Stimulated activated CD4-positive, alpha-beta T cell treated with anti-CD3 and anti-CD28 coated beads, Interleukin-2, amount 100 ng/mL, for 4 hours (primary cell): ENCODE measurements around the gene SOBP.

Experiments
- DNase-seq: peaks from one replicate; pipeline ENCODE4 v3.0.0-alpha.2; 2020; ENCODE audit warnings: low read depth

The SOBP gene

DNA sequence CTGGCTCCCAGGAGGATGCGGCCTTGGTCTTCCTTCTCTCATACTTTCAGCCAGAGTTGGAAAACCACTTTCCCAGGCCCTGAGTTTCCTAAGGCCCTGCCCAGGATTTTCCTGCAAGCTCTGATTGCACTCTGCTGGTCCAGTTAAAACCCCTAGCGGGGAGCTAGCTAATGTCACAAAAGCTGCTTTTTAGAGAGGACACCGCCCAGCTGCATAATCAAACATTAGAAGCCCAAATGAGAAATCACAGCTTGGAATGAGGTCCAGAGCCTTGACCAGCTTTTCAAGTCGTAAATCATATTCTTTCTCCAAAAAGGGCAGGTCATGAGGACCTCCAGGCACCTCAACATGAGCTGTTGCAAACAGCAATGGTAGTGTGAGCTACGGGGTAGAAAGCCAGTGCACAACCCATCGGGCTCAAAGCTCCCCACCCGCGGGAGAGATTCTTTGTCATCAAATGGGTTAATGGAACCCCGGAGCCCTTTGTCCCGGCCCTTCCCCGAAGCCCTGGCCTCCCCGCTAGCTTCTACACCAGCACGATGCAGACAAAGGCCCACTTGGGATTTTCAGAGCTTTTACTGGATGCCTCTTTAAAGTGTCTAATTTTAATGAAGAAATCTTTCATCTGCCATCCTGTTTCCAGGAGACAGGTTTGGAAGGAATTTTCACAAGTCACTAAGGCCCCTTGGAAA, 200.2 kb downstream of the SOBP start:
- no peak for DNase-seq

DNA sequence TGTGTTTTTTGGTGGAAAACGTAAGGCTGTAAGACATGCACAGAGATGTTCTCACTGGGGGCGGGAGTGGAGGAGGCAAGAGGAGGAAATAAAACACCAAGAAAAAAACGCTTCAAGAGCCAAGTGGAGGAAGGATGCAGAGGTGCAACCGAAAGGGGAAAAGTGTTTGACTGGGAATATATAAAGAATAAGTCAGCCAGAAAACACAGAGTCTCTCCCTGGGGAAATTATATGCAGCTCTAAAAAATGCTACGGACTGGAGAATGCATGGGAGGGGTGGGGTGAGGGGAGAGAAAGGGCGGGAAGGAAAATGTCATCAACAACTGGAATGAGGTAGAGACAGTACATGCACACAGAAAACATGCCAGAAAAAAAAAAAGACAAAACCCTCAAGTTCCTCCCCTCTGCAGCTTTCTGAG, 200.7 kb downstream of the SOBP start:
- DNase-seq = no peak

DNA sequence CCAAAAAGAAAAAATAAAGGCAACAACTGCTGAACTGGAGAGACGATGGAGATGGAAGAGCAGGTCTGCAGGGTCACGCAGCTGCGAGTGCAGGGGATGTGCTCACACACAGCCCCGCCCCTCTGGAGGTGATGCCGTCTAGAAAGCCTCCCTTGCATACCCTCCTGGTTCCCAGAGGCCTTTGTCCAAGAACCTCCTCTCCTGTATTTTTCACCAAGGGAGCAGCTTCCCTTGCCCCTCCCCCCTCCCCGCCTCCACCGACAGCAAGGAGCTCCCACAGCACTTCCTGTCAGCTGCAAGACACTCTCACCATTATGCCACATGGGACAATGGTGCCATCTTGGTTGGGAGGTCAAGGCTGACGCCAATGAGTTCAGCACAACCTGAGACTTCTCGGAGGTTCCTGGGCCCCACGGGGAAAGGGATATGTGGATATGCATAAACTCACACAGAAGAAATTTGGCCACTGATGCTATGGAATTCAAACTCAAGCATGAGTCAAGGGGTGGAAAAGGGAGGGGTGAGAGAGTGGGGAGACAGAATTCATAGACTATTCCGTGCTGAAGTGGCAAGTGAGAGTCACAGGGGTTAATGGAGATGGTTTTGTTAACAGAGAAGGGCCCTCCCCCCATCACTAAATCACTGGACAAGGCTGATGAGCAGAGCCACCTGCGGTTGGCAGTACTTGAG, 201.3 kb downstream of the SOBP start:
- DNase-seq = no peak

DNA sequence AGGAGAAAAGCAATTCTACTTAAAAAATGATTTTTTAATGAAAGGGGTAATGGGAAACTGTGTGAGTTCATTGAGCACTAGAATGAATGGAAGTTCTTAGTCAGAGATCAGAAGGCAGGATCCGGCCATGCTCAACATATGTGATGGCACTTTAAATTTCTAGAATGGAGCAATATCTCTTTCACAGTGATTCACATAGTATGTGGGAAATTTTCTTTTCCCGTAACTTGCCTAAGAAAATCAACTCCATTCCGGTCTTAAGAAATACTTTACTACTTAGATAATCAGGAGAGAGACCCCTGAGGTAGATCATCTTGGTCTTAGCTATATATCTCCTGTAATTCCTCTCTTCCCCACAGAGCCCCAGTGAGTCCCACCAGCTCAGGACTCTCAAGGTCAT, 202.4 kb downstream of the SOBP start:
- DNase-seq = no peak

DNA sequence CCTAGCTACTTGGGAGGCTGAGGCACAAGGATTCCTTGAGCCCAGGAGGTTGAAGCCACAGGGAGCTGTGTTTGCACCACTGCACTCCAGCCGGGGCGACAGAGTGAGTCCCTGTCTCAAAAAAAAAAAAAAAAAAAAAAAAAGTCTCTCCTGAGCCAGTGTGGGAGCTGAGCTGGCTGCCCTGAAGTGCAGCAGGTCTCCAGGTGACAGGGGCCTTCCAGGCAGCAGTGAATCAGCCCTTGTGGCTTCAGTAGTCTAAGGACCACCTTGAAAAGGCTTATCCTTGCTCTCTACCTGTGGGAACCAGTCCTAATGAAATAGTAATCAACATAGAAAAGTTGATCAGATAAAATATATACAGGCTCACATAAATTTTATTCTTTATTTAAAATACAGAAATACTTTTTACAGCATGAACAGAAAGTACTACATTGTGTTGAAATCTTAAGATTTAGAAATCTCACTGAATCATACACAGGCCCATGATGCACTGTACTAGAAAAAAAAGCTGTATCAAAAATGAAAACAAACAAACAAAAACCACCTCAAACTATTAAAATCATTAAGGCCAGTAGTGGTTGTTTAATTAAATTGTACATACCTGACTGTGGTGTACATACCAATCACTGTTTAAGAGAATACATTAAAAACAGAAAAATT, 205.3 kb downstream of the SOBP start:
- DNase-seq = no peak

DNA sequence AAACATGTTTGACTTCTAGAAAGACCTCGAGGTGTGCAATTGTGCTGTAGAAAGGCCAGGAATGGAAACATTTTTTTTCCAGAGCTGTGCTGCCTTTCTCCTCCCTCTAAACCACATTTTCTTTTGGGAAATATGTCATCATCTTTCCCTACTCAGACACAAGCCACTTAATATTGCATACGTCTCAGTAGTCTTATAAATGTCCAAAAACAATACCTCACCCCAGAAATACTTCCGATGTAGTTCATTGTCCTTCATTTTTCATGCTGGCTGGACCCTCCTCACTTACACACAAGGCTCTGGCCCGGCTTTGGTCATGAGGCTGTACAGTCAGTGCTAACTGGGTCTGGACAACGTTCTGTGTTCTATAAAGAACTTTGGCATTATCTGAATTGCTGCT, 207.8 kb downstream of the SOBP start:
- no peak for DNase-seq

DNA sequence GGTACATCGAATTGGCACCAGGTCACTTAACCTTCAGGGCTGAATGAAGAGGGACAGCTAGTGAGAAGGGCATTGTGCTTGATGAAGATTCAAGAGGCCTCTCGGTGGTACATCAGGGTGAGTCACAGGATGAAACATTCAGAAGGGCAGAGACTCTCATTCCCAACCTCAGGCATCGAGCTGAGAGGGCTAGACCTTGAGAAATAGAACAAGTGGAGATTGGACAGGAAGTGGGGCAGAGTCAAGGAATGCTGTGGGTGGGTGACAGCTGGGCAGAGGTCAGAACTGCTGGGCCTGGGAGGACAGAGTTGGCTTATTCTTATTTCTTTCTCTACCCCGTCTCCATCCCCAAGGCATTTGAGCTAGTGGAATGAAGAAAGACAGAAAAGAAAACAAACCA, 208.2 kb downstream of the SOBP start:
- DNase-seq = no peak

DNA sequence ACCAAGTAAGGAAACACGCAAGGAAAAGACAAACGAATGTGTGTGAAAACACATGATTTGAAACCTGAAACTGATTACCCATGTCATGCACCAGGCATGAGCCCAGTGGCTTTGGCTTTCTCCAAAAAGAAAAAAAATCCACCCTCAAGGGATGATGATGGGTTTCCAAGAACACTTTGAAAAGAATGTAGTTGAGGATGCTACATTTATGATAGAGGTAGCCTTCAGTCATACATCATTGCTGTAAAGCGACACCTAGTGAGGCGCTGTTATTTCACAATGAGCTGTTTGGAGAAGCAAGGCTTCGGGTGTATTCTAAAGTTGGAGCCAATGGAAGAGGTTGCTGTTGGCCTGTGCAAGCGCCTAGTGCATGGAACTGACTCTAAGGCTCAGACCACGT, 209.3 kb downstream of the SOBP start:
- no peak for DNase-seq

DNA sequence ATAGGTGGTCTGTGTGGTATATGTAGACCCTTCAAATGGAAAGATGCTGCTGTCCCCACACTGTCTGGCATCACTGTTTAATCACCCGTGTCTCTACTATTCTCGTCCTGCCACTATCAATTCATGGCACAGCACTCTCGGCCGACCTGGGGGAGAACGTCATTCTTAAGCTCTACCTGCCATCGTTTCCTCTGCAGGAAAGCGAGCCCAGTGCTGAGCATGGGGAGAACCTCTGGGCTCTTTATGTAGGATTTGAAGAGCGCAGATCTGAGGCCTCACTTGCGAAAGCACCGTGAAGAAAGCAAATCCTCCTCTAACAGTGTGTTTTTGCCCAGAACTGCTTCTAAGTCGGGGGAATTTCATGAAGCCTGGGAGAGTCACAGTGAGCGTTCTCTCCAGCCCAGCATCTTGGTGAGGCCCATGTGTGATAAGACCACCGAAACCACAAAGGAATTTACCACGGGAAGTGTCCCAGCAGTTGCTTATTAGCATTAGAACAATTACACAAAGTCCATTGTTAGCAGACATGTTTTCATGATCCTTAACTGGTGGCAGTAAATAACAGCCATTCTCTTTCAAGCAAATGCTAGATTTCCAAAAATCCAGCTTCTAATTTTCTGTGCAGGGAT, 209.9 kb downstream of the SOBP start:
- no peak for DNase-seq

DNA sequence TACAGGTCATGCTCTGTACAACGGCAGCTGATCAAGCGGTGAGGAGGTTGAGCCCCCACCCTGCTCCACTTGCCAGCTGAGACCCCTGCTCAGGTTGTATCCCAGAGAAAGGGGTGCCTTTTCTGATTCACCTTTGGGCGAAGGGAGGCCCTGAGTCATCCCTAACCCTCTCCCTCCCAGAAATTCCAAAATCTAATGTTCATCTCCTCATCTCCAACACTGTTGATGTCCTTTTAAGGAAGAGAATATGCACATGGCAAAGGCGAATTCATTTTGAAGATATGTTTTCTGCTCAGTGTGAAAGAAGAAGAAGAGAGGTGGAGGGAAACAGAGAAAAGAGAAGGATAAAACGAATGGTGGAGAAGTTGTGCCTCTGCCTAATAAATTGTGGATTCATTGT, 213.7 kb downstream of the SOBP start:
- no peak for DNase-seq

DNA sequence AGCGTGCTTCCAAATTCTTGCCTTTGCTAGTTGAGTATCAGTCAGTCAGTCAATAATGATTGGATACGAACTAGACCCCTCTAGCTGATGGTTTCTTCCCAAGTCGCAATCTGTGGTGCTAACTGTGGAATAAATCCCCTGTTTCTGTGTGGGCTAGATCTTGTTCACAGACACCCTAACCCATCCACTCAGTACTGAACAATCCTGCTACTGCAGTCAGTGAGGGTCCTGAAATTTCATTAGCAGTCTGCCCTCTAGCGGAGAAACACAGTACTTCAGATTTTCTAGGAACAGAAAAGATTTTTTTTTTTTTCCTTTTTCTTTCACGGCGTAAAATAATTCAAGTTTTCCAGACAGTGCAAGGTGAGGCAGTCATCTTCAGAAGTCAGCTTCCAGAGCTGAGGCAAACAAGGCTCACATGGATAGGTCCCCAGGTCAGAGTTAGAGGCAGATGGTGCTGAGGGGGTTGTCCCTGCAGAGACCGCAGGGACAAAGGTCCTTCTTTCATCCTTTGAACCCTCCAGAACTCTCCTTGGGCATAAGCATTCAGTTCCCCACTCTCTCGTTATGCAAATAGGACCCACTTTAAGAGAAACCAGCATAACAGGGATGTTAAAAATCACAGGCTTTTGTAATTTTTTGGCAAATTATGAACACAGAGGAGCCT, 214.6 kb downstream of the SOBP start:
- no peak for DNase-seq

DNA sequence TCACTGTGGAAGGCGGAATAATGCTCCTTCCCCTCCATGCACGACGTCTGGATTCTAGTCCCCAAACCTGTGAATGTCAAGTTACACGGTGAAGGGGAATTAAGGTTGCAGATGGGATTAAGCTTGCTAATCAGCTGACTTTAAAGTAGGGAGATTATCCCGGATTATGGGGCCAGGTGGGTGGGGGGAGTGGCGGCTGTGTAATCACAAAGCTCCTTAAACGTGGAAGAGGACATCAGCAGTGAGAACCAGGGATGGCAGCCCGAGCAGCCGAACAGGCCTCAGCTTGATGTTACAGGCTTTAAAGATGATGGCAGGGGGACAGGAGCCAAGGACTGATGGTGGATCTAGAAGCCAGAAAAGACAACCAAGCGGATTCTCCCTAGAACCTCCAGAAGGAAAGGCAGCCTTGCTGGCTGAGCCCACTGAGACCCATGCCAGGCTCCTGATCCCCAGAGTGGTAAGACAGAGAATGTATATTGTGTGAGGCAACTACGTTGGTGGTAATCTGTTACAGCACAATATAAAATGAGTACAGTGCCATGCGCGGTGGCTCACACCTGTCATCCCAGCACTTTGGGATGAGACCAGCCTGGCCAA, 216.7 kb downstream of the SOBP start:
- DNase-seq = no peak

DNA sequence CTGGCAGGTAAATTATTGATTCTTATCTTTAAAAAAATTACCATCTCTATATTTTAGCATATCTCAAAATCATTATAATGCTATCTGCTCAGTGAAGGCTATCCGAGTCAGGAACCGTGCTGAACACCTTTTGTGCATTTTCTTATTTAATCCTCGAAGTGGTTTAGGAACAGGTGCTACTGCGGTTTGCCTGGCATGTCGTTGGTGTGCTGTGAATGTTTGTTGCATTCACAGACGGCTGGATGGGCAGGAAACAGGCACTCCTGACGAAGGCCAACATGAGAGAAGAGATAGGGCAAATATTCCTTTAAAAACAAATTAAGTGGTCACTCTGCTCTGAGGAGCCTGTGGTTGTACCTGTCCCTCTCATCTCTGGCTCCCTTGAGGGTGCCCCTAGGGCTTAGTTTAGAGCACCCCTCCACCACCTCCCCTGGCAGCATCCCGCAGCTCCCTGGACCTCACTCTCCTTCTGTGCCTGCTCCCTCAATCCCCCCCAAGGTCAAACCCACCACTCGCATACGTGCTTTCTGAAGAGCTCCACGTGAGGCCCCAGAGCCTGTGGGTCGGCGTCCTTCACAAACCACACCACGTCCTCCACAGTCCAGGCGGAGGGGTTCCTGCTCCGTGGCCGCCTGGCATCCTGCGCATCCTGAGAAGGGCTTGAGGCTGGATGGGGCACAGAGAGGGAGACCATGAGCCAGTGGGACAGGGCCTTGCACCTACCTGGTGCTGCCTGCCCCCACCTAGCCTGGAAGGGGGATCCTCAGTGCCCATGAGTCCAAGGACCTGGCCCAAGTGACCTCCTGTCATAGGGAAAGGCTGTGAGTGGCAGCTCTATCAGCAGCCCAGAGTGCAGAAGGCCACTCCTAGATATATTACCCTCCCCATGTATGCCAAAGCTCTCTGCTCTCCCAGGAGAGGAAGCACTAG, 217.7 kb downstream of the SOBP start:
- no peak for DNase-seq

DNA sequence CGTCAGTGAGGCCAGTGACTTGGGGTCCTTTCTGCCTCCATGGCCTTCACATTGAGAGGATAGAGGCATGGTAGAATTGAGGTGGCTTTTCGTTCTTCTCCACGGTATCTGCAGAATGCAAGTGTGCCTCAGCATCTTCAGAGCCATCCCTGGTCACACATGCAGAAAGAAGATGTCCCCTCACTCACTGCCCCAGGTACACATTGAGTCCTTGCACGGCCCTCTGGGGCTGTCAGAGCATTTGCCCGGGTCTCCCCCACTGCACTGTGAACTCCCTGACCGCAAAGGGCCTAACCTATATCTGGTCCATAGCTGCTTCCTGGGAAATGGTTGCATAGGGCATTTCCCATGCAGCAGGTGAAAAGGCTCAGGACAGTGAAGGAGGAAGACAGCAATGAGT, 218.5 kb downstream of the SOBP start:
- no peak for DNase-seq

DNA sequence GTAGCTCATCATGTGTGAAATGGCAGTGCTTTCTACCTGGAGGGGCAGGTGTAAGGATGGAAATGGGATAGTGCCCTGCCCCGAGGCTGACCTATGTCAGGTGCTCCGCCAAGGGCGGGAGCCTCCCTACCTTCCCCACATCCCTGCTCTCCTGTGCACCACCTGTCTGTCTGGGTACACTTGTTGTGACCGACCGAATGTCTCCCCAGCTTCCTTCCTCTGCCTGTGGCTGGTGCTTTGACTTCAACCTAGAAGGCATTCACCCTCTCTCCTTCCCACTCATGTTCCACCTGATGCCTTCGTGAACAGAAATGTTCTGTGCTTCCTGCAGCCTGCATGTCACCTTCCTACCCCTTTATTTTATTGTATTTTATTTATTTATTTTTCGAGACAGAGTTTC, 219.4 kb downstream of the SOBP start:
- no peak for DNase-seq
